Nucleus accumbens (tissue), 56 donors: ENCODE results near the gene MIER2.
A peak's percentile ranks its signal among the peaks of the same experiment; 100 is the strongest.
"Not testable (repeated sequence)": the region's sequence is repeated elsewhere in the genome, so short reads cannot be mapped to it uniquely, and the experiment has no call there.

Source experiments
- DNase-seq, 56 donors: peaks; one replicate each; lab custom pipeline; 2025; lab: John Stamatoyannopoulos, UW

Gene MIER2

GRCh38 chr19:290372-291005 is 54.1 kb downstream of the MIER2 start:
- peak in 53 of 56 donors; percentile 7 to 88 (median 71) for DNase-seq

- peak in 2 of 56 donors; percentile 37 to 40 for DNase-seq
These were observed 54.8 kb downstream of the MIER2 start for GRCh38 chr19:289651-290371.

- DNase-seq, result no peak
These were observed 55.7 kb downstream of the MIER2 start for GRCh38 chr19:288911-289310.

GRCh38 chr19:287381-287871 is 57.2 kb downstream of the MIER2 start:
- no peak for DNase-seq

- no peak for DNase-seq
These were observed 61.2 kb downstream of the MIER2 start for GRCh38 chr19:283395-283794.

GRCh38 chr19:282501-282900 is 62.1 kb downstream of the MIER2 start:
- no peak for DNase-seq

GRCh38 chr19:281992-282391 is 62.6 kb downstream of the MIER2 start:
- no peak for DNase-seq

GRCh38 chr19:281156-281853 is 63.3 kb downstream of the MIER2 start:
- DNase-seq, result no peak

- no peak for DNase-seq
These were observed 64.0 kb downstream of the MIER2 start for GRCh38 chr19:280541-281009.

GRCh38 chr19:279656-280055 is 64.9 kb downstream of the MIER2 start:
- DNase-seq, result no peak

- DNase-seq, result no peak
These were observed 65.4 kb downstream of the MIER2 start for GRCh38 chr19:279231-279630.

- no peak for DNase-seq
These were observed 66.9 kb downstream of the MIER2 start for GRCh38 chr19:277581-278165.

- no peak for DNase-seq
These were observed 67.5 kb downstream of the MIER2 start for GRCh38 chr19:277131-277530.

- no peak for DNase-seq
These were observed 68.5 kb downstream of the MIER2 start for GRCh38 chr19:275958-276646.

GRCh38 chr19:275000-275399 is 69.6 kb downstream of the MIER2 start:
- DNase-seq, result no peak

GRCh38 chr19:273393-273792 is 71.2 kb downstream of the MIER2 start:
- no peak for DNase-seq

GRCh38 chr19:271856-272255 is 72.7 kb downstream of the MIER2 start:
- DNase-seq, result no peak

GRCh38 chr19:270766-271318 is 73.8 kb downstream of the MIER2 start:
- DNase-seq, result not testable (repeated sequence)

GRCh38 chr19:269241-269640 is 75.4 kb downstream of the MIER2 start:
- DNase-seq, result no peak

GRCh38 chr19:262125-262524 is 82.5 kb downstream of the MIER2 start:
- no peak for DNase-seq
